Transverse colon (tissue), 4 donors: ENCODE data around the gene SRP14. TPM values are rescaled to one million over a fixed set of nuclear protein-coding genes. Genes with fewer than 3 reads are reported as not detected.
A peak's percentile ranks its signal among the peaks of the same experiment; 100 is the strongest.

Source experiments
- DNase-seq: peaks from one replicate; pipeline ENCODE4 v3.0.0-alpha.2; 2019
- H3K27ac ChIP-seq, 4 donors: fragments of 200-600 bp; sonication (generic); 2 replicates each; pipeline ENCODE4 v1.5.1; 2016 to 2018; ENCODE audit warnings: inconsistent platforms in 4 of 4
- H3K27me3 ChIP-seq: fragments of 200-600 bp; sonication (generic); 2 replicates; pipeline ENCODE4 v1.5.1; 2017; ENCODE audit warnings: inconsistent platforms
- H3K36me3 ChIP-seq, 4 donors: fragments of 200-600 bp; sonication (generic); 2 replicates each; pipeline ENCODE4 v1.5.1; 2017 to 2019; ENCODE audit warnings: inconsistent platforms in 4 of 4
- H3K4me1 ChIP-seq, 4 donors: fragments of 200-600 bp; sonication (generic); 2 replicates each; pipeline ENCODE4 v1.5.1; 2017 to 2020; ENCODE audit warnings: inconsistent platforms in 4 of 4
- H3K4me3 ChIP-seq, 4 donors: fragments of 200-600 bp; sonication (generic); 1 replicate in 1 of 4; 2 replicates in 3 of 4; pipeline versions ENCODE4 v1.5.1 to v1.6.1; 2017 to 2019; ENCODE audit warnings: inconsistent platforms in 4 of 4
- H3K9me3 ChIP-seq, 2 donors: fragments of 200-600 bp; sonication (generic); 2 replicates each; pipeline ENCODE4 v1.5.1; 2017 to 2019; ENCODE audit warnings: inconsistent platforms in 2 of 2
- EP300 ChIP-seq: sonication (generic); formaldehyde crosslinking; IDR thresholded peaks from one replicate; pipeline ENCODE4 v1.6.1; 2017; ENCODE audit warnings: antibody characterized with exemption, low read depth
- POLR2A ChIP-seq: fragments of 450-650 bp; IDR thresholded peaks from one replicate; pipeline ENCODE4 v1.6.1; 2016; ENCODE audit warnings: antibody characterized with exemption, mild to moderate bottlenecking, moderate library complexity
- POLR2AphosphoS5 ChIP-seq, 3 donors: sonication (generic); formaldehyde crosslinking; IDR thresholded peaks; one replicate each; pipeline ENCODE4 v1.6.1; 2016; ENCODE audit warnings: antibody characterized with exemption in 3 of 3
- WGBS, 2 donors: methylation state at CpG; one replicate each; pipeline ENCODE4 v1.1.5; 2018; ENCODE audit warnings: low coverage in 1 of 2; 5-methylcytosine and 5-hydroxymethylcytosine counted together
- in situ Hi-C, 4 donors: fragments of 200-750 bp; cut with MboI; loops; one replicate each; pipeline versions ENCODE4 v1.15.0 to v1.15.1; 2017; ENCODE audit warnings: low sequenced_read_pairs in 3 of 4, low pct_ligation_motif_present in 1 of 4, low pct_unique_long_range_greater_than_20kb in 1 of 4
- intact Hi-C: fragments of 100-400 bp; cut with DNase I; formaldehyde crosslinking; loops from one replicate; pipeline ENCODE4 v1.15.1; 2023; ENCODE audit warnings: low total_unique reads
- total RNA-seq, 4 donors: library from RNA; depleted of rRNA; stranded (reverse); fragments of >200 nt; gene quantifications; one replicate each; pipeline ENCODE4 v1.1.0, GENCODE V29; 2016
- TF ChIP-seq, protein P1 (sequence below), 5 experiments: fragments of 200-600 bp in 3 of 5; fragments of 450-650 bp in 2 of 5; sonication (generic) in 3 of 5; IDR thresholded peaks; 1 replicate in 2 of 5; 2 replicates in 3 of 5; pipeline ENCODE4 v1.5.1; 2016 to 2017; ENCODE audit warnings: antibody characterized with exemption in 5 of 5, inconsistent platforms in 3 of 5, mild to moderate bottlenecking in 2 of 5, moderate library complexity in 1 of 5

SRP14 gene
- total RNA-seq, 4 donors from 2014 or later, result 216 to 511 (median 283) TPM

DNA sequence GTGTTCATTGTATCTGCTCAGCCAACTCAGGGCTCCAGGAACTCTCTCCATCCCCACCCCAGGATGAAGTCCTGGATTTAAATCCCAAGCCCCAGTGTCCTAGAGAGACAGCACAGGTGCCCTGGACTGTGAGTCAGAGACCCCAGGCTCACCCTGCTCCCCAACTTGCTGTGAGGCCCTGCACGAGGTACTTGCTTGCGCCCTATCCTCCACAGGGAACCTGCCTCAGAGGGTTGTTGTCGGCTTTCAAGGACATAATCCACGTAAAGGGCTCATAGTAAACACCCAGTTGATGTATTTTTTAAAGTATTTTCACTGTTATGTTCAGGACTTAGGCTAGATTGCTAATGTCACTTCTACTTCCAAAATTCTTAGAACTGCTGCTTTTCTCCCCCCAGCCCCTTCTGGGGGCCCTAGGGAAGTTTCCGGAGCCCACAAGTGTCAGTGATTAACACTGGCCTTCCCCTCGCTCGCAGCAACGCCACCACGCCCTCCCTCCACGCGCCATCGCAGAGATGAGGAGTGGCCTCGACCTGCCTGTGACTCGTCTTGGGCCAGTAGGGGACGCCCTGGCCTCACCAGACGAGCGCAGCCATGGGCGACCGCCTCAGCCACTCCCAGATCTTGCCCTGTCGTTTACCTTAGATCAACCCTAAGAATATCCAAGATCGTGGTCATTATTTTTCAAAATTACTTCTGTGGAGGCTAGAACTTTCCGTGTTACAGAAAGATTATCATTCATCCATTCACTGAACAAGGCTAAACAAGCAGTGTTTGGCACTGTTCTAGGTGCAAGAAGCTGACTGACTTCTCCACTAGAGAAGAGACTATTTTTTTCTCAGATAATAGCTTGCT, 6.0 kb upstream of the SRP14 start:
- Histone ChIP-seq H3K4me3 (peak overlapping the region in 1 of 4 donors; percentile 25), H3K36me3 (no peaks in the 10 kb centered on the region), H3K27ac (peak overlapping the region; percentile 52 to 72 (median 58)), H3K4me1 (peaks cover 35 to 57% (median 49%) of the 10 kb centered on the region in 4 donors), H3K27me3 (no peaks in the 10 kb centered on the region), H3K9me3 (no peaks in the 10 kb centered on the region)
- in situ Hi-C loops (loop anchor here (10.0 to 25.0 kb wide), 4 partner anchors 60 to 230 kb away; partner anchors contain the start of gene BMF (in 1 of the 4)), intact Hi-C loops (loop anchor here (5.0 kb wide), 1 partner anchor 62 kb away; the partner anchor contains the start of gene BMF)
- WGBS, 2 donors, result 5% methylated on average over 22 of the region's 22 CpGs; no CpG with 5 or more reads in 1 of the 2 donors
- TF ChIP-seq, protein P1, sequence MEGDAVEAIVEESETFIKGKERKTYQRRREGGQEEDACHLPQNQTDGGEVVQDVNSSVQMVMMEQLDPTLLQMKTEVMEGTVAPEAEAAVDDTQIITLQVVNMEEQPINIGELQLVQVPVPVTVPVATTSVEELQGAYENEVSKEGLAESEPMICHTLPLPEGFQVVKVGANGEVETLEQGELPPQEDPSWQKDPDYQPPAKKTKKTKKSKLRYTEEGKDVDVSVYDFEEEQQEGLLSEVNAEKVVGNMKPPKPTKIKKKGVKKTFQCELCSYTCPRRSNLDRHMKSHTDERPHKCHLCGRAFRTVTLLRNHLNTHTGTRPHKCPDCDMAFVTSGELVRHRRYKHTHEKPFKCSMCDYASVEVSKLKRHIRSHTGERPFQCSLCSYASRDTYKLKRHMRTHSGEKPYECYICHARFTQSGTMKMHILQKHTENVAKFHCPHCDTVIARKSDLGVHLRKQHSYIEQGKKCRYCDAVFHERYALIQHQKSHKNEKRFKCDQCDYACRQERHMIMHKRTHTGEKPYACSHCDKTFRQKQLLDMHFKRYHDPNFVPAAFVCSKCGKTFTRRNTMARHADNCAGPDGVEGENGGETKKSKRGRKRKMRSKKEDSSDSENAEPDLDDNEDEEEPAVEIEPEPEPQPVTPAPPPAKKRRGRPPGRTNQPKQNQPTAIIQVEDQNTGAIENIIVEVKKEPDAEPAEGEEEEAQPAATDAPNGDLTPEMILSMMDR (IDR thresholded peaks at IDR 0.05), result peak; percentile 84 to 94 (median 88)
- TF ChIP-seq POLR2A, result no peak
- TF ChIP-seq EP300, result no peak
- TF ChIP-seq POLR2AphosphoS5 (IDR thresholded peaks at IDR 0.05), result peak in 2 of 3 donors; percentile 41 to 62
- peak; percentile 94 for DNase-seq

DNA sequence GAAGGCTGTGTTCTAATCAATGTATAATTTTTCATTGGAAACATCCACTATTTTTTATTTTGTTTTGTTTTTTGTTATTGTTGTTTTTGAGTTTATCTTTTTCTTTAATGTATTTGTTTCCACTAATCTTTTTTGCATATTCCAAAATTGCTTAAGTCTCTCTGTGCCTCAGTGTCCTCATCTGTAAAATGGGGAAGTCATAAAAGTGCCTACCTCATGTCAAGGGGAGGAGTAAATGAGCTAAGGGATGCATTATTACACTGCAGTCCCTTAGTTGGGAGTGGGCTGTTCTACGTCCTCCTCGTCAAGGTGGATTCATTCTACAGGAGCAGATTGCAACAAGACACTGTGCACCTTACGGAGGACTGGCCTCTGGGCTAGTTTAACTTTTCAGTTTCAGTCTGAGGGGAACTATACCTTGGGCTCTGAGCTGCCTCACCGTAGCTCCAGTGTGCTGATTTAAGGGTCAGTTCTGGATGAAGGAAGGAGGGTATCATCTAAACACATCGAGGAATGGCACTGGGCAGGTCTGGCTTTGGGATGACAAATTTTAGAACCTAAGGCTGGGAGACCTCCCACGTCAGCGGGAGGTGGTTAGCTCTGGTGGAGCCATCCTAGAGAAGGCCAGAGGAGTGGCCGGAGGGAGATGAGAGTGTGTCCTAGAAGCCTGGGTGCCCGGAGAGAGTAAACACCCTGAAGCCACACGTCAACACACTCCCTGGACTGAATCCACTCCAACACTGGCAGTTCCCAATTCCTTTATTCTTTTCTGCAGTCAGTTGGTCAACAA, 5.1 kb upstream of the SRP14 start:
- Histone ChIP-seq H3K27me3 (no peaks in the 10 kb centered on the region), H3K4me3 (no peak overlapping the region), H3K4me1 (peaks cover 35 to 60% (median 47%) of the 10 kb centered on the region in 4 donors), H3K36me3 (no peaks in the 10 kb centered on the region), H3K9me3 (no peaks in the 10 kb centered on the region), H3K27ac (peak overlapping the region; percentile 52 to 72 (median 58))
- intact Hi-C loops, result no loop called here
- WGBS, 2 donors, result 76 to 100% methylated on average over 1 to 10 of the region's 10 CpGs
- in situ Hi-C loops, result loop anchor here (10.0 to 25.0 kb wide), 4 partner anchors 61 to 231 kb away; partner anchors contain the start of gene BMF (in 1 of the 4)
- no peak for DNase-seq
- TF ChIP-seq, protein P1 (IDR thresholded peaks at IDR 0.05), result no peak
- no peak for TF ChIP-seq EP300
- no peak for TF ChIP-seq POLR2A
- TF ChIP-seq POLR2AphosphoS5 (IDR thresholded peaks at IDR 0.05), result no peak

- Histone ChIP-seq H3K36me3 (no peaks in the 10 kb centered on the region), H3K4me1 (peaks cover 32 to 52% (median 43%) of the 10 kb centered on the region in 4 donors), H3K27me3 (no peaks in the 10 kb centered on the region), H3K9me3 (no peaks in the 10 kb centered on the region), H3K27ac (no peak overlapping the region), H3K4me3 (no peak overlapping the region)
- intact Hi-C loops, result no loop called here
- 85 to 100% methylated on average over 1 to 5 of the region's 5 CpGs for WGBS, 2 donors
- no peak for DNase-seq
- TF ChIP-seq EP300 (no peak), POLR2AphosphoS5 (IDR thresholded peaks at IDR 0.05) (no peak), POLR2A (no peak)
- TF ChIP-seq, protein P1 (IDR thresholded peaks at IDR 0.05), result no peak
- in situ Hi-C loops, result loop anchor here (10.0 to 25.0 kb wide), 4 partner anchors 62 to 232 kb away; partner anchors contain the start of gene BMF (in 1 of the 4)
These were observed 3.9 kb upstream of the SRP14 start for GRCh38 chr15:40042791-40043320.
